Measurements from ENCODE around the gene PRADC1.

The PRADC1 gene

GRCh38 chr2:73258186-73258912 is 25.3 kb upstream of the PRADC1 start:
- no peak for TF ChIP-seq CTCF (IDR thresholded peaks at IDR 0.05; ENCODE audit: control insufficient read depth, extremely low read depth, insufficient read depth)
- DNase-seq (ENCODE audit: low read depth) = no peak
- H3K4me3 ChIP-seq (ENCODE audit: low read depth, low read length) = no peak overlapping the region

GRCh38 chr2:73257425-73258125 is 24.5 kb upstream of the PRADC1 start:
- no peak for TF ChIP-seq CTCF (IDR thresholded peaks at IDR 0.05; ENCODE audit: control insufficient read depth, extremely low read depth, insufficient read depth)
- no peak for DNase-seq (ENCODE audit: low read depth)
- no peak overlapping the region for H3K4me3 ChIP-seq (ENCODE audit: low read depth, low read length)

- no peak for TF ChIP-seq CTCF (IDR thresholded peaks at IDR 0.05; ENCODE audit: control insufficient read depth, extremely low read depth, insufficient read depth)
- no peak for DNase-seq (ENCODE audit: low read depth)
- H3K4me3 ChIP-seq (ENCODE audit: low read depth, low read length) = no peak overlapping the region
Measured at GRCh38 chr2:73257021-73257420, 24.0 kb upstream of the PRADC1 start.

- no peak overlapping the region for H3K4me3 ChIP-seq (ENCODE audit: low read depth, low read length)
- no peak for DNase-seq (ENCODE audit: low read depth)
- TF ChIP-seq CTCF (IDR thresholded peaks at IDR 0.05; ENCODE audit: control insufficient read depth, extremely low read depth, insufficient read depth) = no peak
Measured at GRCh38 chr2:73256618-73256922, 23.5 kb upstream of the PRADC1 start.

GRCh38 chr2:73255907-73256617 is 23.0 kb upstream of the PRADC1 start:
- no peak for DNase-seq (ENCODE audit: low read depth)
- no peak for TF ChIP-seq CTCF (IDR thresholded peaks at IDR 0.05; ENCODE audit: control insufficient read depth, extremely low read depth, insufficient read depth)
- H3K4me3 ChIP-seq (ENCODE audit: low read depth, low read length) = no peak overlapping the region

GRCh38 chr2:73255007-73255644 is 22.1 kb upstream of the PRADC1 start:
- TF ChIP-seq CTCF (IDR thresholded peaks at IDR 0.05; ENCODE audit: control insufficient read depth, extremely low read depth, insufficient read depth) = no peak
- no peak for DNase-seq (ENCODE audit: low read depth)
- no peak overlapping the region for H3K4me3 ChIP-seq (ENCODE audit: low read depth, low read length)

All from LNCaP clone FGC (cell line).